ENCODE results near the gene SENP1.

SENP1 gene

DNA sequence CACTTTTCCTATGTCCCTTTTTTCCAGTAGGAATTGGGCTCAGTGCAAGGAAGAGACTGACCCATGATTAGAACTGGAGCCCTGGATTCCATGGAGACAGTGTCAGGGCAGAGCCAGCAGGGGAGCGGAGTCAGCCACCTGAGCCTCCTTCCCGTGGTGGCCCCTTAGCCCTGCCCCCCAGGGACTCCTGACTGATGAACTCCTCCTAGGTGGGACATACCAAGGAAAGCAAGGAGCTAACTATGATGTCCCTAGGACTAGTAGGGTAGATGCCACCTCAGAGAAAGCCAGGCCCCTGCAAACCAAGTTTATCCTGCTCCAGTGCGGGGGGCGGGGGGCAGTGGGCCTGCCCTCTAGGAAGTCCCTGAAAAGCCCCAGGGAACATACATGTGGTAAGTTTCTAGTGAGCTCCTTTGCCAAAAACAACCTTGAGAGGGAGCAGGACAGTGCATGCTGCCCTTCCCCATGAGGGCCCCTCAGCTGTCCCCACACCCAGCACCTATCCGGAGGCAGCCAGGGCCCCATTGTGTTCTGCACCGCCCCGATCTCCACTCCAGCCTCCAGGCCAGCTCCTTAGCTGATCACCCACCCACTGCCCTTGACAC lies 95.4 kb downstream of the SENP1 start:
- H3K27me3 ChIP-seq (ENCODE audit: control insufficient read depth, insufficient read depth, low read length) = peaks cover 100% of the 10 kb centered on the region

GRCh38 chr12:48009471-48009870 lies 96.4 kb downstream of the SENP1 start:
- Histone ChIP-seq H3K27ac (ENCODE audit: low read length) (no peak overlapping the region), H3K9ac (ENCODE audit: low read length) (no peak overlapping the region), H3K4me3 (ENCODE audit: low read length) (no peak overlapping the region), H3K36me3 (ENCODE audit: control insufficient read depth, low read depth, low read length) (no peaks in the 10 kb centered on the region), H3K27me3 (ENCODE audit: control insufficient read depth, insufficient read depth, low read length) (peaks cover 100% of the 10 kb centered on the region), H3K4me1 (ENCODE audit: control insufficient read depth, low read depth, low read length) (peaks cover 5% of the 10 kb centered on the region), H3K9me3 (ENCODE audit: control insufficient read depth, low read depth, low read length) (no peaks in the 10 kb centered on the region)

More for the DNA sequence above, 95.4 kb downstream of the SENP1 start:
- no peaks in the 10 kb centered on the region for H3K9me3 ChIP-seq (ENCODE audit: control insufficient read depth, low read depth, low read length)
- H3K27ac ChIP-seq (ENCODE audit: low read length) = no peak overlapping the region
- H3K4me1 ChIP-seq (ENCODE audit: control insufficient read depth, low read depth, low read length) = no peaks in the 10 kb centered on the region
- H3K36me3 ChIP-seq (ENCODE audit: control insufficient read depth, low read depth, low read length) = no peaks in the 10 kb centered on the region
- H3K4me3 ChIP-seq (ENCODE audit: low read length) = no peak overlapping the region
- no peak overlapping the region for H3K9ac ChIP-seq (ENCODE audit: low read length)

DNA sequence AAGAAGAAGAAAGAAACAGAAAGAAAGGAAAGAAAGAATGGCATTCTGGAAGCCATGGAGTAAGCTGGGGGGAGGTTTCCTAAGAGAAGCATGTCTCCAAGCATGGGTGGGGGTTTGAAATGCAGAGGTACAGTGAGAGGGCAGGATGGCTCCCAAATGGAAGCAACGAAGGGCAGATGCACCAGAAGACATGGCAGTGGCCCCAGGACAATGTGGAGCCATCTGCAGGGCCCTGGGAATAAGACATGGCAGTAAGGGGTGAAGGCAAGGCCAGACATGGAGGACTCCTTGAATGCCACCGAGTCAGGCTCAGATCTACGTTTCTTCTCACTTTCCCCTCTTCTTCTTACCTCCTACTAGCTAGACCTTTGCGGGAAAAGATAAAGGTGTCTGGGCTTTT lies 96.9 kb downstream of the SENP1 start:
- Histone ChIP-seq H3K27ac (ENCODE audit: low read length) (no peak overlapping the region), H3K36me3 (ENCODE audit: control insufficient read depth, low read depth, low read length) (no peaks in the 10 kb centered on the region), H3K9ac (ENCODE audit: low read length) (no peak overlapping the region), H3K9me3 (ENCODE audit: control insufficient read depth, low read depth, low read length) (no peaks in the 10 kb centered on the region), H3K27me3 (ENCODE audit: control insufficient read depth, insufficient read depth, low read length) (peaks cover 100% of the 10 kb centered on the region), H3K4me3 (ENCODE audit: low read length) (no peak overlapping the region), H3K4me1 (ENCODE audit: control insufficient read depth, low read depth, low read length) (peaks cover 5% of the 10 kb centered on the region)

DNA sequence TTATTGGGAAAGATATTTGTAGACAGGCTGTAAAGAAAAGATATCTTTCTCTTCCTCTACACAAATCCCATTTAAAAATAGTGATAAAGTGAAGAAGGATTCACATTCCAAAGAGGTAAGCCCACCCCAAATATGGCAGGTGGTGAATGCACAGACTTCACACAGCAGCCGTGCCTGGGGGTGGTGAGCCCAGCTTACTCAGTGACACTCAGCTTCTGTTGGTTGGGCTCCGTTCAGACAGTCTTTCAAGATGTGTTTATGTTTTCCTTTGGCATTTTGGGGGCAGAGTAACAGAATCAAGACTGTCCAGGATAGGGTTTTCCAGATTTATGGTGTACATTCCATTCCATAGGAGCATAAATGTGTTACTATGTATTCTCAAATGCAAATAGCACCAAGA lies 97.5 kb downstream of the SENP1 start:
- H3K27ac ChIP-seq (ENCODE audit: low read length) = no peak overlapping the region
- H3K36me3 ChIP-seq (ENCODE audit: control insufficient read depth, low read depth, low read length) = no peaks in the 10 kb centered on the region
- H3K27me3 ChIP-seq (ENCODE audit: control insufficient read depth, insufficient read depth, low read length) = peaks cover 100% of the 10 kb centered on the region
- H3K4me1 ChIP-seq (ENCODE audit: control insufficient read depth, low read depth, low read length) = peaks cover 11% of the 10 kb centered on the region
- no peak overlapping the region for H3K4me3 ChIP-seq (ENCODE audit: low read length)
- H3K9ac ChIP-seq (ENCODE audit: low read length) = no peak overlapping the region
- no peaks in the 10 kb centered on the region for H3K9me3 ChIP-seq (ENCODE audit: control insufficient read depth, low read depth, low read length)

DNA sequence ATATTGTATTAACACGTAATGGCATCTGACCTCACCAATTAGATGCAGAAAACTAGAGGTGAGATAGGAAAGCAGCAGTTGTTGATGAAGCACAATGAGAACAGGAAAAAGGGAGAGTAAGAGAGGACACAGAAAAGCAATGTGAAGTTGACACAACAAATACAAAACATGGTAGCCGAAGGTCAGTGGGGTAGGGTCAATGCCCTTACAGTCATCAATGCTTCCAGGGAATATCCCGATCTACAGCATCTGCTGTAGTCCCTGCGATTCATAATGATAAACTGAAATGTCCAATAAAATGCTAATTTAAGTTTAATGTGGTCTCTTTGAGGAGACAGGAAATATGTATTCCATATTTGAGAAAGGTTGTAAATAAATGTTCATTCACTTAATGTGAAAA lies 98.7 kb downstream of the SENP1 start:
- H3K9ac ChIP-seq (ENCODE audit: low read length) = no peak overlapping the region
- H3K9me3 ChIP-seq (ENCODE audit: control insufficient read depth, low read depth, low read length) = no peaks in the 10 kb centered on the region
- H3K27ac ChIP-seq (ENCODE audit: low read length) = no peak overlapping the region
- no peaks in the 10 kb centered on the region for H3K36me3 ChIP-seq (ENCODE audit: control insufficient read depth, low read depth, low read length)
- peaks cover 100% of the 10 kb centered on the region for H3K27me3 ChIP-seq (ENCODE audit: control insufficient read depth, insufficient read depth, low read length)
- H3K4me3 ChIP-seq (ENCODE audit: low read length) = no peak overlapping the region
- H3K4me1 ChIP-seq (ENCODE audit: control insufficient read depth, low read depth, low read length) = peaks cover 22% of the 10 kb centered on the region

GRCh38 chr12:48005750-48006021 lies 100.2 kb downstream of the SENP1 start:
- H3K36me3 ChIP-seq (ENCODE audit: control insufficient read depth, low read depth, low read length) = no peaks in the 10 kb centered on the region
- H3K4me3 ChIP-seq (ENCODE audit: low read length) = peak overlapping the region; percentile 66
- H3K9ac ChIP-seq (ENCODE audit: low read length) = no peak overlapping the region
- H3K27me3 ChIP-seq (ENCODE audit: control insufficient read depth, insufficient read depth, low read length) = peaks cover 100% of the 10 kb centered on the region
- no peak overlapping the region for H3K27ac ChIP-seq (ENCODE audit: low read length)
- H3K9me3 ChIP-seq (ENCODE audit: control insufficient read depth, low read depth, low read length) = no peaks in the 10 kb centered on the region
- H3K4me1 ChIP-seq (ENCODE audit: control insufficient read depth, low read depth, low read length) = peaks cover 29% of the 10 kb centered on the region

- Histone ChIP-seq H3K9me3 (ENCODE audit: control insufficient read depth, low read depth, low read length) (no peaks in the 10 kb centered on the region), H3K36me3 (ENCODE audit: control insufficient read depth, low read depth, low read length) (no peaks in the 10 kb centered on the region), H3K27ac (ENCODE audit: low read length) (no peak overlapping the region), H3K4me3 (ENCODE audit: low read length) (peak overlapping the region; percentile 66), H3K9ac (ENCODE audit: low read length) (peak overlapping the region; percentile 2), H3K4me1 (ENCODE audit: control insufficient read depth, low read depth, low read length) (peaks cover 33% of the 10 kb centered on the region), H3K27me3 (ENCODE audit: control insufficient read depth, insufficient read depth, low read length) (peaks cover 100% of the 10 kb centered on the region)
Observed at GRCh38 chr12:48005001-48005749, 100.7 kb downstream of the SENP1 start.

- H3K27me3 ChIP-seq (ENCODE audit: control insufficient read depth, insufficient read depth, low read length) = peaks cover 100% of the 10 kb centered on the region
- peak within 1 kb of the TSS; percentile 66 for H3K4me3 ChIP-seq (ENCODE audit: low read length)
- H3K9me3 ChIP-seq (ENCODE audit: control insufficient read depth, low read depth, low read length) = no peaks in the 10 kb centered on the region
- peaks cover 33% of the 10 kb centered on the region for H3K4me1 ChIP-seq (ENCODE audit: control insufficient read depth, low read depth, low read length)
- peak within 1 kb of the TSS; percentile 2 for H3K9ac ChIP-seq (ENCODE audit: low read length)
- H3K27ac ChIP-seq (ENCODE audit: low read length) = no peak within 1 kb of the TSS
- H3K36me3 ChIP-seq (ENCODE audit: control insufficient read depth, low read depth, low read length) = no peaks in the 10 kb centered on the region
Observed at GRCh38 chr12:48004053-48004941, 101.6 kb downstream of the SENP1 start, which contains the start of gene COL2A1. COL2A1 (minus strand) TSS chr12:48004476; CDS start chr12:48004321, 155 bp downstream.

GRCh38 chr12:48003226-48004052 lies 102.4 kb downstream of the SENP1 start:
- Histone ChIP-seq H3K27me3 (ENCODE audit: control insufficient read depth, insufficient read depth, low read length) (peaks cover 100% of the 10 kb centered on the region), H3K4me1 (ENCODE audit: control insufficient read depth, low read depth, low read length) (peaks cover 33% of the 10 kb centered on the region), H3K9me3 (ENCODE audit: control insufficient read depth, low read depth, low read length) (no peaks in the 10 kb centered on the region), H3K36me3 (ENCODE audit: control insufficient read depth, low read depth, low read length) (no peaks in the 10 kb centered on the region), H3K4me3 (ENCODE audit: low read length) (peak overlapping the region; percentile 66), H3K9ac (ENCODE audit: low read length) (peak overlapping the region; percentile 28), H3K27ac (ENCODE audit: low read length) (no peak overlapping the region)

DNA sequence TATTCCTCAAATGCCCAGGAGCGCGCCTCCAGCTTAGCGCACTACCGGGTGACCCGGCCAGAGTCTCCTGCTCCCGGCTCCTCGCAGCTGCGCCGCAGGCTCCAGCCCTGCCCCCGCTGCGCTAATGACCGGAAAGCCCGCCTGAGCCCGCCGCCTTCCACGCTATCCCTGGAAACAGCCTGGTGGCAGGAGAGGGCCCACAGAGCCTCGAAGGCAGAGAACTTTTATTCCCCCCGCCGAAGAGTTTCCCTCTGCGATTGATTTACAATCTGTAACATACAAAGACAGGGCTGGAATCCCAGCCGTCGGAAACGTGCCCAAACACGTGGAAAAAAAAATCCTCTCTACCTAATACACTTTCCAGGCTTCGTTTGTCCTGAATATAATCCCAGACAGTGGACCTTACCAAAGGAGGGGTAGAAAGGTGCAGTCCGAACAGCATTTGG lies 103.1 kb downstream of the SENP1 start:
- no peak overlapping the region for H3K27ac ChIP-seq (ENCODE audit: low read length)
- peaks cover 100% of the 10 kb centered on the region for H3K27me3 ChIP-seq (ENCODE audit: control insufficient read depth, insufficient read depth, low read length)
- H3K4me3 ChIP-seq (ENCODE audit: low read length) = peak overlapping the region; percentile 66
- peaks cover 33% of the 10 kb centered on the region for H3K4me1 ChIP-seq (ENCODE audit: control insufficient read depth, low read depth, low read length)
- no peaks in the 10 kb centered on the region for H3K36me3 ChIP-seq (ENCODE audit: control insufficient read depth, low read depth, low read length)
- H3K9me3 ChIP-seq (ENCODE audit: control insufficient read depth, low read depth, low read length) = no peaks in the 10 kb centered on the region
- peak overlapping the region; percentile 28 for H3K9ac ChIP-seq (ENCODE audit: low read length)

DNA sequence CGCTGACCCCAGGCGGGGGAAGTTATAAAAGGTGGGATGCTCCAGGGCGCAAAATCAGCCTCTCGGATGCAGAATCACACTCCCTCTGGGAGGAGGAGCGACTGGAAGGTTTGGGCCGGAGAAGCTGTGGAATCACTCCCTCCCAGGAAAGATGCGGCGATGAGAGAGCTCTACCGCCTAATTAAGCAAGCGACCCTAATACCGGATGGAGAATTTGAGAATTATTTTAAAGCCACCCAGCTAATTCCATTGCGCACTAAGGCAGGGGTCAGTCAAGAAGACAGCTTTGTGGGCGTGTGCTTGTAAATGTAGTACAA lies 103.5 kb downstream of the SENP1 start:
- H3K27ac ChIP-seq (ENCODE audit: low read length) = no peak overlapping the region
- peak overlapping the region; percentile 66 for H3K4me3 ChIP-seq (ENCODE audit: low read length)
- H3K4me1 ChIP-seq (ENCODE audit: control insufficient read depth, low read depth, low read length) = peaks cover 33% of the 10 kb centered on the region
- H3K36me3 ChIP-seq (ENCODE audit: control insufficient read depth, low read depth, low read length) = no peaks in the 10 kb centered on the region
- peaks cover 100% of the 10 kb centered on the region for H3K27me3 ChIP-seq (ENCODE audit: control insufficient read depth, insufficient read depth, low read length)
- H3K9ac ChIP-seq (ENCODE audit: low read length) = no peak overlapping the region
- H3K9me3 ChIP-seq (ENCODE audit: control insufficient read depth, low read depth, low read length) = no peaks in the 10 kb centered on the region
